ENCODE data around the gene DLGAP1.

Gene DLGAP1

GRCh38 chr18:3916082-3916481 lies 539.0 kb downstream of the DLGAP1 start:
- no peak overlapping the region for H3K4me3 ChIP-seq (ENCODE audit: control insufficient read depth, low read depth, low read length)
- DNase-seq (ENCODE audit: low read depth): no peak
- TF ChIP-seq, protein P1, sequence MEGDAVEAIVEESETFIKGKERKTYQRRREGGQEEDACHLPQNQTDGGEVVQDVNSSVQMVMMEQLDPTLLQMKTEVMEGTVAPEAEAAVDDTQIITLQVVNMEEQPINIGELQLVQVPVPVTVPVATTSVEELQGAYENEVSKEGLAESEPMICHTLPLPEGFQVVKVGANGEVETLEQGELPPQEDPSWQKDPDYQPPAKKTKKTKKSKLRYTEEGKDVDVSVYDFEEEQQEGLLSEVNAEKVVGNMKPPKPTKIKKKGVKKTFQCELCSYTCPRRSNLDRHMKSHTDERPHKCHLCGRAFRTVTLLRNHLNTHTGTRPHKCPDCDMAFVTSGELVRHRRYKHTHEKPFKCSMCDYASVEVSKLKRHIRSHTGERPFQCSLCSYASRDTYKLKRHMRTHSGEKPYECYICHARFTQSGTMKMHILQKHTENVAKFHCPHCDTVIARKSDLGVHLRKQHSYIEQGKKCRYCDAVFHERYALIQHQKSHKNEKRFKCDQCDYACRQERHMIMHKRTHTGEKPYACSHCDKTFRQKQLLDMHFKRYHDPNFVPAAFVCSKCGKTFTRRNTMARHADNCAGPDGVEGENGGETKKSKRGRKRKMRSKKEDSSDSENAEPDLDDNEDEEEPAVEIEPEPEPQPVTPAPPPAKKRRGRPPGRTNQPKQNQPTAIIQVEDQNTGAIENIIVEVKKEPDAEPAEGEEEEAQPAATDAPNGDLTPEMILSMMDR (conservative IDR thresholded peaks at IDR 0.05; ENCODE audit: control insufficient read depth, insufficient read depth, low read depth, low read length): no peak

DNA sequence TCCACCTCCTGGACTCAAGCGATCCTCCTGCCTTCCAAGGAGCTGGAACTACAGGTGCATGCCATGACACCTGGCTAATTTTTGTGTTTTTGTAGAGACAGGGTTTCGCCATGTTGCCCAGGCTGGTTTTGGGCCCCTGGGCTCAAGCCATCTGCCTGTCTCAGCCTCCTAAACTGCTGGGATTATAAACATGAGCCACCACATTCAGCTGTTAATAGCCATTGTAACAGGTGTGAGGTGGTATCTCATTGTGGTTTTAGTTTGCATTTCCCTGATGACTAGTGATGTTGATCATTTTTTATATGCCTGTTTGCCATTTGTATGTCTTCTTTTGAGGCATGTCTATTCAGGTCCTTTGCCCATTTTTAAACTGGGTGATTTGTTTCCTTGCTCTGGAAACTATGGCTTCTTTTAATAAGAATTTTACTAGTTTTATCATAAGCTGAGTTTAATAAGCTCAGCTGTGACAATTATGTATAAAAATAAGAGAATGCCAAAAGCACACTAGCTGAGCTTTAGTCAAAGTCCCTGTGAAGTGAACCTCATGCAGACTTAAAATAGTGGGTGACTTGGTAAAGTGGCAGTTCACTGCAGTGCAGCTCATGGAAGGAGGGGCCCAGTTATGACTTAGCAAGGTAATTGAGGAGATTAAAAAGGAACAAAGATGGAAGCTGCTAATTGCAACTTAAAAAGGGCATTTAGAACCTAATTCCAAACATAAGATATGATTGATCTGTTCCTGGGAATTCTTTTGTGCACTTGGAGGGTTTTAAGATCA lies 540.1 kb downstream of the DLGAP1 start:
- TF ChIP-seq, protein P1 (conservative IDR thresholded peaks at IDR 0.05; ENCODE audit: control insufficient read depth, insufficient read depth, low read depth, low read length): no peak
- DNase-seq (ENCODE audit: low read depth): no peak
- H3K4me3 ChIP-seq (ENCODE audit: control insufficient read depth, low read depth, low read length): no peak overlapping the region

- TF ChIP-seq, protein P1 (conservative IDR thresholded peaks at IDR 0.05; ENCODE audit: control insufficient read depth, insufficient read depth, low read depth, low read length): no peak
- H3K4me3 ChIP-seq (ENCODE audit: control insufficient read depth, low read depth, low read length): no peak overlapping the region
- no peak for DNase-seq (ENCODE audit: low read depth)
Observed at GRCh38 chr18:3914109-3914508, 541.0 kb downstream of the DLGAP1 start.

GRCh38 chr18:3912705-3913104 lies 542.4 kb downstream of the DLGAP1 start:
- no peak overlapping the region for H3K4me3 ChIP-seq (ENCODE audit: control insufficient read depth, low read depth, low read length)
- DNase-seq (ENCODE audit: low read depth): no peak
- TF ChIP-seq, protein P1 (conservative IDR thresholded peaks at IDR 0.05; ENCODE audit: control insufficient read depth, insufficient read depth, low read depth, low read length): no peak

DNA sequence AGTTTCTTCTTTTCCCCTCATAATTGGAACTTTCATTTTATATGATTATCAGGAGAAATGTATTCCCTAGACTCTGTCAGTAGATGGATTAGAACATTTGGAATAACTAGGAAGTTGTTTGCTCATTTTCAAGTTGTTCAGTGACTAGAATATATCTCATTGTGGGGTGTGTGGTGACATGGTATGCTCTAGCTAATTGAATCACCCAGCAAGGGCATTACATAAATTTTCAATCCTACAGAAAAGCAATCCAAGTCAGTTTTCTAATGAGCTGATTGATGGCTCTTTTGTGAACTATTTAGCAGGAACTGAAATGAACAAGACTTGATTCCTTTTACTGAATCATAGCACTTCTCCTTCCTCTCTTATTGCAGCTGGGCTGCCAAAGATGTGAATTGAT lies 543.7 kb downstream of the DLGAP1 start:
- TF ChIP-seq, protein P1 (conservative IDR thresholded peaks at IDR 0.05; ENCODE audit: control insufficient read depth, insufficient read depth, low read depth, low read length): no peak
- no peak for DNase-seq (ENCODE audit: low read depth)
- H3K4me3 ChIP-seq (ENCODE audit: control insufficient read depth, low read depth, low read length): no peak overlapping the region

DNA sequence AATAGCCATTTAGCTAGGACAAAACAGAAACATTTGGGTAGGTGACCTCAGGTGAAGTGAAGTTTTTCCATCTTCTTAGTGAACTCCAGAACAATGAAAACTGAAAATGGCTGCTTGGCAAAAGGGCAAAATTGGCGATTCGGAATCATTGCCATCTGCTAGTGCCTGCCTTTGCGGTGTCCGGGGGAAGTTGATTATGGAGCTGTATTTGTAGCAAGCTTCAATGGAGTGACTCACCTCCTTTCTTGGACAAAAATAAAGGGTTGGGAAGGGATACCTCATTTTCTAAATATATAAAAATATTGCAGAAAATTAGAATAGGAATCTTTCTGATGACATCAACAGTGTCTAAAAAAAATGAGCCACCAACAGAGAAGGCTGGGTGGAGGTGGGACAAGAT lies 544.6 kb downstream of the DLGAP1 start:
- TF ChIP-seq, protein P1 (conservative IDR thresholded peaks at IDR 0.05; ENCODE audit: control insufficient read depth, insufficient read depth, low read depth, low read length): no peak
- DNase-seq (ENCODE audit: low read depth): peak; percentile 71
- no peak overlapping the region for H3K4me3 ChIP-seq (ENCODE audit: control insufficient read depth, low read depth, low read length)
